ENCODE data around the gene KLHL29. TPM values are rescaled to one million over a fixed set of nuclear protein-coding genes. Genes with fewer than 3 reads are reported as not detected.

KLHL29 gene
- total RNA-seq, 4 donors from 2014 or later: 2.2 to 3.3 (median 2.7) TPM

DNA sequence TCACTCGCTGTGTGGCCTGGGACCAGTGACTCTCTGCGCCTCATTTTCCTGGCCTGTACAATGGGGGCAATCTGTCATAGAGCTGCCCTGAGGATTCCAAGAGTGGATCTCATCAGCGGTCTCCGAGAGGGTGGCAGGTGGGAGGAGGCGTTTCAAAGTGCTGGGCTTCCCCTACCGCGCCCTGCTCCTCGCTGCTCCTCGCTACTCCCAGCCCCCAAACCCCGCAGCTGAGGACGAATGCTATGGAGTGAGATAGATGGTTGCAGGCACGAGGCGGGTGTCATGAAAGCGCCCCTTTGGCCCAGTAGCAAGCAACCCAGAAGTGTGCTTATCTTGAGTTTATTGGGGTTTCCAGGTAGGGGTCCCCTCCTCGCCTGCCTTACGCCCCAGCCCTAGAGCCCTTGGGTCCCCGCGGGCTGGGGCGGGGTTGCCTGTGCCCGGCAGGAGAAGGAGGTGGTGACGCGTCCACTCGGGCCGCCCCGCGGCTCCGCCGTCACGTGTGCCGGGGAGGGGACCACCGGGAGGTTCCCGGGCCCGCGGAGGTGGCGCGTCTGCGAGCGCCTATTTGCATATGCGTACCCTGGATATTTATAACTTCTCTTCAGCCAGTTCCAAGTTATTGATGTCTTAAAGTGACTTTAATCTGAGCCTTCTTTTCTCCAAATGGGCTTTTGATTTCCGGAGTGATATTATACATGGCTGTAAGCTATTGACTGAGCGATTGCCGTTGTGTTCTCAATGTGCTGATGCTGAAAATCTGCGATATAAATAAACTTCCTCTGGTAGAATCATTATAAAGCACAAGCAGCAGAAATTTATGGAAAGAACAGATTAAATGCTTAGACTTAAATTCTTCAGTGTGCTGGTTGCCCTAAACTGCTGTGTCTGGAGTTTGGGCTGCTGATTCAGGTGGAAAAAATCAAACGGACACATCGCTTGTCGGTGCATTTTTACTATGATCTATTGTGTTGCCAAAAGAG, 278.3 kb downstream of the KLHL29 start:
- Histone ChIP-seq H3K36me3 (no peaks in the 10 kb centered on the region), H3K9me3 (no peaks in the 10 kb centered on the region), H3K27ac (no peak overlapping the region), H3K4me1 (peaks cover 5 to 13% of the 10 kb centered on the region in 2 donors), H3K4me3 (replicated peaks in 1 of 3) (no peak overlapping the region), H3K27me3 (no peaks in the 10 kb centered on the region)
- DNase-seq: peak; percentile 37 to 46
- intact Hi-C loops (cut with DNase I): no loop called here
- WGBS, 2 donors: 37% methylated on average over 33 to 39 of the region's 46 CpGs
- TF ChIP-seq CTCF (IDR thresholded peaks at IDR 0.05) (no peak), POLR2A (IDR thresholded peaks at IDR 0.05) (no peak)

DNA sequence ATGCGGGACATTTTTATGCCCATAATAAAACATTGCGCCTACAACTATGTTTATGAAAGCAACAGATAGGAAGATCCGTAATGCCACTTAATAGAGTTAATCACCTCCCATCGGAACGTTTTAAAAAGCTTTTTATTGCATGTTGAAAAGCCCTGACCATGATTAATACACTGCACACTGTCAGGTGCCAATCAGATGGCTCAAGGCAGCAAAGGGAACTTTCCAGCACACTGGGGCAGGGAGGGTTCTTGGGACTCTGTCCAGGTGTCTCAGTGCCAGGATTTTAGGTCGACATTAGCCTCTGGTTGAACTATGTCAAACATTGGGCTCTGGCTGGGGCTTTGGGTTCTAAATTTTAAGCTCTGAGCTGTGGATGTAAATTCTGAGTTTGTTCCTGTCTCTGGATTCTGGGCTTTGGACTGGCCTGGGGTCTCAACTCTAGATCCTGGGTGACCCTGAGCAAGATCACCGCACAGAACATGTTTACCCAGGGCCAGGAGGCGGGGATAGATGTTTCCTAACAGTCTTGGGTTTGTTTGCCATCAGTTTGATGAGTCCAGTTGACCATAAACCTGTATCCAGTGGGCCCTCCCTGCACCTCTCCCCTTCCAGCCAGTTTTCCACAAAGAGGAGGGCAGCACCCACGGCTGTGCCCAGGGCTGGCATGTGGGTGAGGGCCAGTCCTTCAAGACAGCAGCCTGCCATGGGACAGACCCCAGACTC, 279.2 kb downstream of the KLHL29 start:
- intact Hi-C loops (cut with DNase I): no loop called here
- Histone ChIP-seq H3K9me3 (no peaks in the 10 kb centered on the region), H3K36me3 (no peaks in the 10 kb centered on the region), H3K4me1 (peaks cover 7 to 20% of the 10 kb centered on the region in 2 donors), H3K4me3 (replicated peaks in 1 of 3) (no peak overlapping the region), H3K27ac (no peak overlapping the region), H3K27me3 (no peaks in the 10 kb centered on the region)
- TF ChIP-seq CTCF (IDR thresholded peaks at IDR 0.05): no peak
- no peak for TF ChIP-seq POLR2A (IDR thresholded peaks at IDR 0.05)
- 72 to 85% methylated on average over 8 of the region's 9 CpGs for WGBS, 2 donors
- DNase-seq: no peak

GRCh38 chr2:23666241-23666979, 281.4 kb downstream of the KLHL29 start:
- intact Hi-C loops (cut with DNase I): no loop called here
- Histone ChIP-seq H3K9me3 (no peaks in the 10 kb centered on the region), H3K4me1 (peaks cover 22 to 34% of the 10 kb centered on the region in 2 donors), H3K4me3 (replicated peaks in 1 of 3) (no peak overlapping the region), H3K36me3 (no peaks in the 10 kb centered on the region), H3K27ac (no peak overlapping the region), H3K27me3 (no peaks in the 10 kb centered on the region)
- TF ChIP-seq POLR2A (IDR thresholded peaks at IDR 0.05): no peak
- TF ChIP-seq CTCF (IDR thresholded peaks at IDR 0.05): no peak
- peak; percentile 73 to 75 for DNase-seq
- WGBS, 2 donors: 67 to 68% methylated on average over 11 of the region's 12 CpGs

DNA sequence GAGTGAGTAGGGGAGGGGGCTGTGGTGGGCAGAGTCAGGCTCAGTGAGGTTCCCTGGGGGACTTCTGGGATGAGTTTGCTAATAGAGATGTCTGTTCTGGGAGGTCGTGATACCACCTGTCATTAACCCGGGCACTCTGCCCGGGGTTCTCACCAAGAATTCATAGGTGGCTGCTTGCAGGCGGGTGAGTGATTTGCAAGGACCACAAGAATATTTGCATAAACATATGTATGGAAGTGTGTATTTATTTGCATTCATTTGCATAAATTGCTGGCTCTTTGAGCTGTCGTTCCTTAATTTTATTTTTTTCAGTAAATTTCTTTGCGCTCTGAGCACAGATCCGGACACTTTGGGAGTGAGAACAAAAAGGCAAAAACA, 282.0 kb downstream of the KLHL29 start:
- H3K36me3 ChIP-seq: no peaks in the 10 kb centered on the region
- intact Hi-C loops (cut with DNase I): no loop called here
- DNase-seq: no peak
- H3K4me1 ChIP-seq: peaks cover 22 to 34% of the 10 kb centered on the region in 2 donors
- H3K27me3 ChIP-seq: no peaks in the 10 kb centered on the region
- H3K27ac ChIP-seq: no peak overlapping the region
- no peak overlapping the region for H3K4me3 ChIP-seq (replicated peaks in 1 of 3)
- TF ChIP-seq POLR2A (IDR thresholded peaks at IDR 0.05): no peak
- no peak for TF ChIP-seq CTCF (IDR thresholded peaks at IDR 0.05)
- no peaks in the 10 kb centered on the region for H3K9me3 ChIP-seq
- 86 to 95% methylated on average over 7 of the region's 7 CpGs for WGBS, 2 donors

Data from thyroid gland (tissue), 4 donors.